NCI-H345 treated with DMSO at 0.1 percent for 48 hours (cell line): ENCODE data around the gene EML6.
A peak's percentile ranks its signal among the peaks of the same experiment; 100 is the strongest.

Experiments used
- DNase-seq: peaks from one replicate; lab custom pipeline; 2025; ENCODE audit not compliant: unreplicated experiment; lab: John Stamatoyannopoulos, UW

Gene EML6

GRCh38 chr2:54789878-54790277 is 66.4 kb downstream of the EML6 start:
- no peak for DNase-seq

- no peak for DNase-seq
Observed at GRCh38 chr2:54791831-54792230, 68.4 kb downstream of the EML6 start.

- no peak for DNase-seq
Observed at GRCh38 chr2:54797307-54797706, 73.8 kb downstream of the EML6 start.

DNA sequence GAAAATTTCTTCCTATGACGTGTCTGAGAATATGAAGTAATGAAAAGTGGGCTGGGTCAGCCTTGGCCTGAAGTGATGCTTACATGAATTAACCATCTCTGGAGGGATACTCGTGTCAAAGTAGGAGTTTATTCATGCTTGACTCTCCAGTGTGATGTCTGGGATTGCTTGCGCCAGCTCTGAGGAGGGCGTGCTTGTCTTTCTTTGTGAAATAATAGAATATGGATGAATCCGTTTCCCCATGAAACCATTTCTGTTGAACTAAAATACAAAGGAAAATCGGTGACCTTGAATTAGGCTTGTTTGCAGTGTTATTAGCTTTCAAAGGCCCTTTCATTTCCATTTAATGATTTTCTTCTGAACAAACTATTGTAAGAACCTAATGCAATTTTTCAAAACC is 77.9 kb downstream of the EML6 start:
- DNase-seq: no peak

- no peak for DNase-seq
Observed at GRCh38 chr2:54803783-54804751, 80.6 kb downstream of the EML6 start.

DNA sequence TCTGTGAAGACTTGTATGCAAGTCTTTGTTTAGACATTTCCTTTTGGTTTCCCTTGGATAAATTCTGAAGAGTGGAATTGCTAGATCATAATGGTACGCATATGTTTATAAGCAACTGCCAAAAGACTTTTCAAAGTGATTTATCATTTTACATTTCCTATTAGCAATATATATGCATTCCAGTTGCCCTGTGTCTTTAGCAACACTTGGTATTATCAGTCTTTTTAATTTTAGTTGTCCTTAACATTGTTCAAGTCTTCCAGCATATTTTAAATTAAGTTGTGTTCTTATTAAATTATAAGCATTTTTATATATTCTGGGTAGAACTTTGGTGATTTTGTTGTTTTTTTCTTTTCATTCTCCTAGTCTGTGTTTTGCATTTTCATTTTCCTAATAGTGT is 81.8 kb downstream of the EML6 start:
- no peak for DNase-seq

DNA sequence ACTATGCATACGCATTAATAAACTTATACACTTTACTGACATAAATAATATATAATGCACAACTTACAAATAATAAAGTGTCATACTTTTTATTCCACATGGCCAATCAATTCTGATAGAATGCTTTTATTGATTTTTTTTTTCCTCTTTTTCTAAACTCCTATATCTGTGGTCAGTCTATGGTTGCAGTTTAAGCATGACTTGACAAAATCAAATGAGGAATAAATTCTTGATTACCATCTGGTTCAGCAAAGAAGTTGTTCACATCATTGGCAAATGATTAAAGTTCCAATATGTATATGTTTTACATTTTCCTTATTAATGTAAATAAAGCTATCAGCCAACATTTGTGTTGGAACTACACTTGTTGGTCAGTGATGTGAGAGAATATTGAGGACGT is 83.5 kb downstream of the EML6 start:
- DNase-seq: no peak

DNA sequence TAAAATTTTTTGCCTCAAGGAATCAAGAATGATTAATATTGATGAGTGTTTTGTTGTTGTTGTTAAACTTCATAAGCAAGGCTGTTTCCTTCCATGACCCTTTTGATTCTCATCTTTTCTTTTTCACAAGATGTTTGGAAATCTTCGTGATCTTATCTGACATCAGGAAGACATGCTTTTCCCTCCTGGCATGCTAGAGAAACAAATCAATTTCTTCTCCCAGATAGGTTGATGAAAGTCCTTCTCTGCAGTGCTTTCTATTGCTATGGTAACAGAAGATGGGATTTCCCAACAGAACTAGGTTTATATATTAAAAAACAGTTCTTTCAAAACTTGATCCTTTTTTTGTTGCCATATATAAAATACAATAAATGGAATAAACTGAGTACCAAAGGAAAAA is 85.2 kb downstream of the EML6 start:
- no peak for DNase-seq

DNA sequence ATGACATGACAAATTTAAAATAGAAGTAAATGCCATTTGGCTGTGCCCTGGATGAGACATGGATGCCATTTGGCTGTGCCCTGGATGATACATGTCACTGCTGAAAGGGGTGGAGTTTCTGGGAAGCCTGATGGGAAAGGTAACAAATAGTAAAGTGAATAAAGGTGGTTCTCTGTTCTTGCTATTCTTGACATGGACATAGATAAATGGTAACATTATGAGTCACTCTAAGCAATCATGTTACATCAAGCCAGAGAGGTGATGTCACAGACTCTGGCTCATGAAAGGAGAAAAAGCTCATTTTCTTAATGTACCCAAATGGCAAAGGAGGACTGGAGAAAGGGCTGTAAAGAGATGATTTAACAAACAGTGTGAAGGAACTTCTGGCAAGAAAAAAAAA is 86.4 kb downstream of the EML6 start:
- no peak for DNase-seq

- DNase-seq: no peak
Observed at GRCh38 chr2:54810246-54810645, 86.8 kb downstream of the EML6 start.

DNA sequence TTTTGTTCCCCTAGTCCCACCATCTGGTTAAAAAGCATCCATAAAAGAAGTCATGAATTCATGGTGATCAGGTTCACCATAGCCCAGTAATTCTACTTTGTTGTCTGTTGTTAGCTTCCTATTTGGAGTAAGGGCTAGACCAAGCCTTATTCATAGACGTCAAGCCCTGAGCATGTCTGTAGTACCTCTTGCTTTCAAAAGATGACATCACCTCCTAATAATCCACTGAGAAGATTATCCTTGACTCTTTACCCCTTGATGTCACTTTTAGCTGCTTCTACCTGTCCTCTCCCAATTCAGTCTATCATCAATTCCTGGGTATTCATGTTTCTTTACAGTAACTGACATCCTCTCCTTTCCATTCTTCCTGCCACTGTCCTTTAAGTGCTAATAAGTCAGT is 90.1 kb downstream of the EML6 start:
- no peak for DNase-seq

- no peak for DNase-seq
Observed at GRCh38 chr2:54814389-54815147, 91.1 kb downstream of the EML6 start.

GRCh38 chr2:54815148-54815539 is 91.7 kb downstream of the EML6 start:
- DNase-seq: no peak

DNA sequence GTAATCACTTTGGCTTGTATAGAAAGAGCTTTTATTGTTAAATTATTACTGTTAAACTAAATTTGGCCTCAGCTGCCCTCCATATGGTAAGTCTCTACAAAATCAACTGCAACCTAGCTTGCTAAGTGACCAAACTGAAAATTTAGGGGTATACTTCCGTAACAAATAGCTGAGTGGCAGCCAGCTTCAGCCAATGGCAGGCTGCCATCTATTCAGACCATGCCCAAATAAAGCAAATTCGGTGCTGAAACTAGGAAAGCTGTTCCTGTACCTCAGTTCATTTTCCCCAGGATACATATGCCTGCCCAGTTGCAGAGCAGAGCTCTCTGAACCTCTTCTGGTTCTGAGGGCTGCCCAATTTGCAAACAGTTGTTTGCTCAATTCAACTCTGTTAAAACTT is 94.8 kb downstream of the EML6 start:
- DNase-seq: no peak

GRCh38 chr2:54820558-54820957 is 97.1 kb downstream of the EML6 start:
- DNase-seq: no peak

DNA sequence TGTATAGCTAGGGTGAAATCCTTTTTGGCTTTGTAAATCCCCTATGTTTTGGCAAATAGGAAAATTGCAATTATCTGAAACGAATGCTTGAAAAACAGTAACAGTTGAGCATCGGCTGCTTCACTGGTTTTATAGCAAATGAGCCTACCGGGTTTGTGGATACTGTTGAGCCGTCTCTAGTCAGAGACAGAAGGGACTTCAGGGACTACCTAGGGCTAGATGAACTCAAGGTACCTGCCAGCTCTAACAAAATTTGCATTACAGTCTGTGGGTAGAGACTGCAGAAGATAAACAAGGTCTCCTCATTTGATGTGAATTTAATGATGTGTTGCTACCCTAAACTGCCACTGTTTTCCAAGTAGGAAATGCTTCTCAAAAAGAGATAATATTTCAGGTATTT is 101.1 kb downstream of the EML6 start:
- DNase-seq: no peak

DNA sequence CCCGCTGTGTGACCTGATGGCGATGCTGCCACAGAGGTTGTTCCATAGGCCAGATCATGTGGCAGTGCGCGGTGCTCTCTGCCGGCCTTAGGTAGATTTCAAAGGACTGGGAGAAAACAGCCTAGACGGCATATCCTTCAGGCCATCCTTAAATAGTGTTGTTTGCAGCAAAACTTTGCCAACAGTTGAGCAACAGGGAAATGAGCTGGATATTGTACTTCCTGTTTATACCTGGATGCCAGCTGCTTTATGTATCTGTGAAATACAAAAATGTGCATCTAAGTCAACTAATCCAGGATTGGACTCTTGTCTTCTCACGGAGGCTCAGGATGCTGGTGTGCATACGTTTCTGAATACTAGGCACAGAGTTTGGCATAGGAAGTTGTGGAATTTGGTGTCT is 107.1 kb downstream of the EML6 start:
- DNase-seq: no peak

GRCh38 chr2:54831480-54831879 is 108.0 kb downstream of the EML6 start:
- DNase-seq: no peak

DNA sequence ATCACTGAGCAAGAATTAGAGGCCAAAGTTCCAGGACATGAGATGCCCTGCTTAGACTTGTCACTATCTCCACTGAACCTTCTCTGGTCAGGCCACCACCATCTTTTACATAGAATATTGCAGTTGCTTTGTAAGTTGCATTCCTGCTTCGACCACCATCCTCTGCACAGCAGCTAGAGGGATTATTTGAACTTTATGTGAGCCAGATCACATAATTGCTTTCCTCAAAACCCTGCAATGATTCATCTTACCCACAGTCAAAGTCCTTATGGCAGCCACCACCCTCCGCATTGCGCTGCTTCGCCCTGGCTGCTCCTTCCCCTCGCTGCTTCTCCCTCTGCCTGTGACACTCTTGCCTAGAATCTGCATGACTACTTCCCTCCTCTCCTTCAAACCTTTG is 111.3 kb downstream of the EML6 start:
- DNase-seq: no peak

GRCh38 chr2:54836477-54836876 is 113.0 kb downstream of the EML6 start:
- DNase-seq: no peak

DNA sequence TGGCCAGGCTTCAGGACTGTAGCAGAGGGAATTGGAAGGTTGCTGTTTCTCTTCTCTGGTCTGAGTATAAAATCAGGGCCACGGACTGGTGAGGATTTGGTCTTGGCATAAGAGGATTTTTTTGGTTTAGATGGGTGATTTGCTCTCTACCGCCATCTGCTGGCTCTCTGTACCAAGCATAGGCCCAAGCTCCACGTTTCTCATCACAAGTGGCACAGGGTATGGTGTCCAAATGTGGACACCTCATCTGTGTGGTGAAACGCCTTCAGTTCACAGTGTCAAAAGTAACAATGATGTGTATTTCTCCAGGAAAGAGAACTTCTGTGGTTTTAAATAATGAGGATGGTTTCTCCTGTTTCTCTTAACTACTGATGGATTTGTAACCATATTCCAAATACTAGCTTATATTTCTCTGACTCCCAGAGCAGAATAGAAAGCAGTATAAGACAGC is 115.1 kb downstream of the EML6 start:
- peak; percentile 12 for DNase-seq
